Right atrium auricular region (tissue), 2 donors: ENCODE data around the gene MYO1D. TPM values are rescaled to one million over a fixed set of nuclear protein-coding genes. Genes with fewer than 3 reads are reported as not detected.

Experiments
- DNase-seq: peaks from one replicate; pipeline ENCODE4 v3.0.0-alpha.2; 2019; ENCODE audit warnings: low spot score
- H3K27ac ChIP-seq, 2 donors: fragments of 200-600 bp; sonication (generic); 1 replicate in 1 of 2; 2 replicates in 1 of 2; pipeline ENCODE4 v1.5.1; 2016 to 2019
- H3K27me3 ChIP-seq, 2 donors: fragments of 200-600 bp; sonication (generic); one replicate each; pipeline versions ENCODE4 v1.5.1 to v1.6.0; 2017 to 2019
- H3K36me3 ChIP-seq: fragments of 200-600 bp; sonication (generic); one replicate; pipeline ENCODE4 v1.5.1; 2016
- H3K4me1 ChIP-seq, 2 donors: fragments of 200-600 bp; sonication (generic); one replicate each; pipeline versions ENCODE4 v1.5.1 to v1.6.0; 2017 to 2019
- H3K4me3 ChIP-seq, 2 donors: fragments of 200-600 bp; sonication (generic); 1 replicate in 1 of 2; 2 replicates in 1 of 2; pipeline ENCODE4 v1.5.1; 2017 to 2019; ENCODE audit warnings: mild to moderate bottlenecking in 1 of 2, moderate library complexity in 1 of 2
- H3K9me3 ChIP-seq, 2 donors: fragments of 200-600 bp; sonication (generic); one replicate each; pipeline ENCODE4 v1.5.1; 2019
- CTCF ChIP-seq, 2 donors: fragments of 200-600 bp; sonication (generic); IDR thresholded peaks; one replicate each; pipeline ENCODE4 v1.5.1; 2019; ENCODE audit warnings: antibody characterized with exemption in 2 of 2
- total RNA-seq, 2 donors: library from RNA; depleted of rRNA; stranded (reverse); fragments of >200 nt; gene quantifications; one replicate each; pipeline ENCODE4 v1.1.0, GENCODE V29; 2016

MYO1D gene
- total RNA-seq, 2 donors from 2014 or later, result 21.9 to 25.1 TPM

- no peaks in the 10 kb centered on the region for H3K27me3 ChIP-seq
- no peak for TF ChIP-seq CTCF (IDR thresholded peaks at IDR 0.05)
- H3K4me1 ChIP-seq, result peaks cover 0 to 22% of the 10 kb centered on the region in 2 donors
- DNase-seq, result no peak
- no peaks in the 10 kb centered on the region for H3K9me3 ChIP-seq
- H3K27ac ChIP-seq, result no peak overlapping the region
- no peak overlapping the region for H3K4me3 ChIP-seq
- no peaks in the 10 kb centered on the region for H3K36me3 ChIP-seq
Observed at GRCh38 chr17:32820440-32820839, 56.5 kb downstream of the MYO1D start.

- H3K4me3 ChIP-seq, result no peak overlapping the region
- no peak for DNase-seq
- H3K27ac ChIP-seq, result no peak overlapping the region
- no peak for TF ChIP-seq CTCF (IDR thresholded peaks at IDR 0.05)
- H3K4me1 ChIP-seq, result peaks cover 0 to 26% of the 10 kb centered on the region in 2 donors
- no peaks in the 10 kb centered on the region for H3K36me3 ChIP-seq
- no peaks in the 10 kb centered on the region for H3K9me3 ChIP-seq
- H3K27me3 ChIP-seq, result no peaks in the 10 kb centered on the region
Observed at GRCh38 chr17:32819787-32820186, 57.1 kb downstream of the MYO1D start.

- Histone ChIP-seq H3K4me3 (no peak overlapping the region), H3K36me3 (no peaks in the 10 kb centered on the region), H3K4me1 (peaks cover 0 to 26% of the 10 kb centered on the region in 2 donors), H3K9me3 (no peaks in the 10 kb centered on the region), H3K27ac (peak overlapping the region; percentile 54 to 60), H3K27me3 (no peaks in the 10 kb centered on the region)
- no peak for DNase-seq
- no peak for TF ChIP-seq CTCF (IDR thresholded peaks at IDR 0.05)
Observed at GRCh38 chr17:32819035-32819434, 57.9 kb downstream of the MYO1D start.

- Histone ChIP-seq H3K27me3 (no peaks in the 10 kb centered on the region), H3K9me3 (no peaks in the 10 kb centered on the region), H3K36me3 (no peaks in the 10 kb centered on the region), H3K27ac (no peak overlapping the region), H3K4me3 (no peak overlapping the region), H3K4me1 (peaks cover 0 to 17% of the 10 kb centered on the region in 2 donors)
- no peak for TF ChIP-seq CTCF (IDR thresholded peaks at IDR 0.05)
- no peak for DNase-seq
Observed at GRCh38 chr17:32815460-32815859, 61.5 kb downstream of the MYO1D start.

GRCh38 chr17:32814836-32815235 lies 62.1 kb downstream of the MYO1D start:
- Histone ChIP-seq H3K27ac (no peak overlapping the region), H3K36me3 (no peaks in the 10 kb centered on the region), H3K9me3 (no peaks in the 10 kb centered on the region), H3K4me1 (peaks cover 0 to 17% of the 10 kb centered on the region in 2 donors), H3K4me3 (no peak overlapping the region), H3K27me3 (no peaks in the 10 kb centered on the region)
- no peak for DNase-seq
- no peak for TF ChIP-seq CTCF (IDR thresholded peaks at IDR 0.05)

GRCh38 chr17:32813021-32813420 lies 63.9 kb downstream of the MYO1D start:
- H3K4me3 ChIP-seq, result no peak overlapping the region
- TF ChIP-seq CTCF (IDR thresholded peaks at IDR 0.05), result no peak
- no peak for DNase-seq
- no peak overlapping the region for H3K27ac ChIP-seq
- no peaks in the 10 kb centered on the region for H3K36me3 ChIP-seq
- peaks cover 0 to 8% of the 10 kb centered on the region in 2 donors for H3K4me1 ChIP-seq
- no peaks in the 10 kb centered on the region for H3K9me3 ChIP-seq
- H3K27me3 ChIP-seq, result no peaks in the 10 kb centered on the region
